Right renal pelvis (tissue), 4 donors: Measurements from ENCODE around the gene KLC4. TPM values are rescaled to one million over a fixed set of nuclear protein-coding genes. Genes with fewer than 3 reads are reported as not detected.
A peak's percentile ranks its signal among the peaks of the same experiment; 100 is the strongest.
"Not testable (repeated sequence)": the region's sequence is repeated elsewhere in the genome, so short reads cannot be mapped to it uniquely, and the experiment has no call there.

Experiments
- DNase-seq, 4 donors: peaks; one replicate each; pipeline ENCODE4 v3.0.0-alpha.2; 2013; ENCODE audit warnings: low read depth in 4 of 4, low spot score in 3 of 4, missing footprints in 1 of 4
- polyA plus RNA-seq, 4 donors: library from polyadenylated mRNA; unstranded; fragments of 120-200 nt; gene quantifications; one replicate each; pipeline ENCODE4 v1.2.1, GENCODE V29; 2013; ENCODE audit not compliant: insufficient read length in 4 of 4

KLC4 gene
- polyA plus RNA-seq, 4 donors, result 46.2 to 60.0 (median 53.8) TPM

DNA sequence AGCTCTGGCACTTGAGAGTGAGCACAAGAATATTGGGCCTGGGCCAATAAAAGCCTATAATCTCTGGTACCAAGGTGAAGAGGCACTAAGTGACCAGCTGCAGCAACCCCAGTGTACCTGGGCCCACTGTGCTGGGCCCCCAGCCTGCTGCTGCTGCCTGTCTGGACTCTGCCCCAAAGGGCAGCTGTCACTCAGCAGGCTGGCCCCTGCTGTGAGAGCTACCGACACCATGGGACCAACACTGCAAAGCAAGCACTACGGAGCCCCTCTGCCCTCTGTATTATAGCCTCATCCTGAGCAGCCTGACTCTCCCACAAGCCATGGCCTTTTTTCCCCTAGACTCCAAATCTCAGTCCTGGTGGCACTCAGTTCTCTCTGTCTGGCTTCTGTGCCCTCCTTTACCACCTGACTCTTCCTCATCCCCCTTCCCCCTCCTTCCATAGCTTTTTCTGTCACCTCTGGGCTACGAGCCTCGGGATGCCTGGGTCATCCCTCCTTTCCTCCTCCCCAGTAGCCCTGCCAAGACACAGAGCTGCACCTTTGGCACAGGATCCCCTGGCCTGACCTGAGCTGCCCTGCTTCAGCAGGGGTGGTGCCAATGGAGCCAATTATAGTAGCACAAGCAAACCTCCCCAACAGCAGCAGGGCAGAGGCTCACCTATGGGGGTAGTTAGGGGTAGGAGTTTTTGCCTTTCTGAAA is 23.8 kb upstream of the KLC4 start:
- no peak for DNase-seq

DNA sequence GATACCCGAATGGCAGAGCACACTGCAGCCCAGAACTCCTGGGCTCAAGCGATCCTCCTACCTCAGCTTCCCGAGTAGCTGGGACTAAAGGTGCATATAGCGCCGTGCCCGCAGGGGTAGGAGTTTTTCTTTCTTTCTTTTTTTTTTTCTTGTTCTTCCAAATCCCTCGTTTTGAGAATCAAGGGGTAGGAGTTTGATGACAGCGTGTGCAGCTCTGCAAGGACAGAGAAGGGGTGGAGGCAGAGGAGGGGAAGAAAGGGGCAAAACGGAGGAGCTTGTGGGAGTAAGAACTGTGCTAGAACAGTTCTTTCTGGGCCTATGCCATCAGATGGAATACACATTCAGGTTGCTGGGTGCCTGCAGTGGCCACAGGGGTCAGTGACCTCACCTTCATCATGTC is 22.7 kb upstream of the KLC4 start:
- DNase-seq, result no peak

- DNase-seq, result no peak
These were observed 22.2 kb upstream of the KLC4 start for GRCh38 chr6:43037197-43037596.

DNA sequence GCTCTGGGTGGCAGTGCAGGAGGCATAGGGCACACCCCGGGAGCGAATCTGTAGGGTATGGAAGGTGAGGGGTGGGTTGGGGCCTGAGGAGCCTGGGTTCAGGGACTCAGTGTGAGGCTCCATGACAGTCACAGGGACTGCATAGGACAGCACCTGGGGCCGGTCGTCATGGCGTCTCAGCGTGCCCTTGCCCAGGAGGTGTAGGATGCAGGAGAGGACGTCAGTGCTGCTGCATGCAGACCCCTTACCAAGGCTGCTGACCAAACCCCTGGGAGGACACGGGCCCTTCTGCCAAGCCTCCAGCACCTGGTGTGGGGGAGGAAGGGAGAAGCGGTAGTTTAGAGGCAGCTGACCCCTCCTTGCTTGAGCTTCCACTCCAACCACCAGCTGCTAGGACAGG is 21.7 kb upstream of the KLC4 start:
- no peak for DNase-seq

- DNase-seq, result no peak
These were observed 20.7 kb upstream of the KLC4 start for GRCh38 chr6:43038727-43039126.

- DNase-seq, result no peak
These were observed 18.7 kb upstream of the KLC4 start for GRCh38 chr6:43040542-43041257.

DNA sequence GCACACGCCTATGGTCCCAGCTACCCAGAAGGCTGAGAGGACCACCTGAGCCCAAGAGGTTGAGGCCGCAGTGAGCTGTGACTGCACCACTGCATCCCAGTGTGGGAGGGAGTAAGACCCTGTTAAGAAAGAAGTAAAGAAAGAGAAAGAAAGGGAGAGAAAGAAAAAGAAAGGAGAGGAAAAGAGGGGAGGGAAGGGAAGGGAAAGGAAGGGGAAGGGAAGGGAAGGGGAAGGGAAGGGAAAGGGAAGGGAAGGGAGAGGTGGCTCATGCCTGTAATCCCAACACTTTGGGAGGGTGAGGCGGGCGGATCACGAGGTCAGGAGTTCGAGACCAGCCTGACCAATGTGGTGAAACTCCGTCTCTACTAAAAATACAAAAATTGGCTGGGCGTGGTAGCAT is 18.0 kb upstream of the KLC4 start:
- DNase-seq, result not testable (repeated sequence)

- no peak for DNase-seq
These were observed 16.1 kb upstream of the KLC4 start for GRCh38 chr6:43043310-43043709.

GRCh38 chr6:43045371-43045930 is 14.0 kb upstream of the KLC4 start:
- DNase-seq, result no peak

- no peak for DNase-seq
These were observed 11.4 kb upstream of the KLC4 start for GRCh38 chr6:43047998-43048397.

- DNase-seq, result no peak
These were observed 8.4 kb upstream of the KLC4 start for GRCh38 chr6:43050981-43051380.

DNA sequence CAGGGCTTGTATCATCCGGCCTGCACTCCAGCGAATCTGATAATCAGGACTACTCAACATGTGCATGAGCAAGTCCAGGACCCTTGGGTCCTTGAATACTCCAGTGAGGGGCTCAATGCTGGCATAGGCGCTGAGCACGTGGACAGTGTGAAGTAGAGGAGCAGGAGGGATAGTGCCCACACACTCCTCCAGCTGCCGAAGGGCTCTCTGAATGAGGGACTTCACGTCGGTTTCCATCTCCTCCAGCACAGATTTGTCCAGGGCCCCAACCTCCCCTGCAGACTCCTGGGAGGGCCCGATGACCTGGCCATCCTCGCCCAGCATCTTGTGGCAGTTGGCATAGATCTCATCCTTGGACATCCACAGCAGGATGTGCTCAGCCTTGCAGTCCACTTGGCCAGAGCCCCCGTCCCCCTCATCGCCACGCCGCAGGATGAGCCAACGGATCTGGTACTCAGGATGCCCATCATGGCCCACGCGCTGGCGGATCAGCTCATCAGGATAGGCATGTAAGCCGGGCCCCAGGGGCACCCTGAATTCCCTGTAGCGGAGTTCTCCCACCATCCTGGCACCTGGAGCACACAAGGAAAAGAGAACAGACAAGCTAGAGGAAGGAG is 7.1 kb upstream of the KLC4 start:
- no peak for DNase-seq

GRCh38 chr6:43052842-43053544 is 6.4 kb upstream of the KLC4 start:
- peak in 1 of 4 donors; percentile 25 for DNase-seq

GRCh38 chr6:43053545-43054205 is 5.8 kb upstream of the KLC4 start, which contains the start of gene CUL7:
CUL7 (minus strand) TSS chr6:43053851; CDS start chr6:43052788, 1,063 bp downstream.
- peak; percentile 83 to 89 (median 86) for DNase-seq

- DNase-seq, result no peak
These were observed 5.1 kb upstream of the KLC4 start for GRCh38 chr6:43054206-43054943.

GRCh38 chr6:43055966-43056365 is 3.5 kb upstream of the KLC4 start:
- no peak for DNase-seq

GRCh38 chr6:43058531-43058930 is 900 bp upstream of the KLC4 start:
- DNase-seq, result no peak

- no peak for DNase-seq
These were observed 763 bp downstream of the KLC4 start for GRCh38 chr6:43060034-43060754.
